IMR-90 (cell line): Measurements from ENCODE around the gene XIST. TPM values are rescaled to one million over a fixed set of nuclear protein-coding genes. Genes with fewer than 3 reads are reported as not detected.

Experiments used
- ATAC-seq: fragments of 200-7000 bp; cut with Tn5 transposase; 2 replicates; pipeline ENCODE4 v1.9.1; 2020; ENCODE audit warnings: low read depth, mild to moderate bottlenecking, moderate library complexity
- BruUV-seq: library from RNA; stranded (reverse); fragments of 400-500 nt; replicated peaks from 2 replicates; lab custom pipeline; 2021; lab: Mats Ljungman, UMichigan
- CTCF ChIA-PET: fragments of 300-600 bp; formaldehyde crosslinking; extraction: SDS; loops from one replicate; lab custom pipeline; 2021; ENCODE audit warnings: antibody characterized with exemption; lab: Yijun Ruan, JAX
- POLR2A ChIA-PET: fragments of 300-600 bp; sonication (Branson Sonifier 250); formaldehyde crosslinking; loops from one replicate; lab custom pipeline; 2022; ENCODE audit warnings: antibody characterized with exemption; ENCODE audit not compliant: unreplicated experiment; lab: Charles Lee
- DNase-seq: peaks from one replicate; pipeline ENCODE4 v3.0.0; 2013
- H2AFZ ChIP-seq: replicated peaks from 2 replicates; pipeline ENCODE3; 2013; ENCODE audit warnings: low read length, mild to moderate bottlenecking; ENCODE audit not compliant: poor library complexity
- H2AK5ac ChIP-seq: 2 replicates; pipeline ENCODE4 v1.6.1; 2013; ENCODE audit warnings: low read depth, low read length, inconsistent platforms
- H2AK9ac ChIP-seq: replicated peaks from 2 replicates; pipeline ENCODE3; 2013; ENCODE audit warnings: mild to moderate bottlenecking, low read depth, low read length, moderate library complexity; ENCODE audit not compliant: poor library complexity
- H2BK120ac ChIP-seq: 2 replicates; pipeline ENCODE4 v1.6.1; 2013; ENCODE audit warnings: low read depth, low read length, inconsistent platforms
- H2BK15ac ChIP-seq: 3 replicates; pipeline ENCODE4 v1.6.1; 2013; ENCODE audit warnings: low read depth, low read length, inconsistent platforms
- H2BK20ac ChIP-seq: 2 replicates; pipeline ENCODE4 v1.6.1; 2013; ENCODE audit warnings: low read depth, mild to moderate bottlenecking, inconsistent platforms, low read length, moderate library complexity
- H2BK5ac ChIP-seq: 2 replicates; pipeline ENCODE4 v1.6.1; 2013; ENCODE audit warnings: mild to moderate bottlenecking, low read depth, low read length, inconsistent platforms; ENCODE audit not compliant: poor library complexity, severe bottlenecking
- H3K14ac ChIP-seq: replicated peaks from 2 replicates; pipeline ENCODE4 v1.6.1; 2013; ENCODE audit warnings: low read depth, low read length, inconsistent platforms
- H3K18ac ChIP-seq: 2 replicates; pipeline ENCODE4 v1.6.1; 2013; ENCODE audit warnings: low read depth, low read length, control low read depth
- H3K23ac ChIP-seq: 2 replicates; pipeline ENCODE4 v1.6.1; 2013; ENCODE audit warnings: low read depth, low read length, inconsistent platforms
- H3K27ac ChIP-seq: 2 replicates; pipeline ENCODE4 v1.5.1; 2013; ENCODE audit warnings: mild to moderate bottlenecking, control low read depth, low read length; ENCODE audit not compliant: insufficient read depth
- H3K27me3 ChIP-seq: 2 replicates; pipeline ENCODE4 v1.6.1; 2013; ENCODE audit warnings: low read length; ENCODE audit not compliant: control insufficient read depth, insufficient read depth
- H3K36me3 ChIP-seq: 2 replicates; pipeline ENCODE4 v1.6.1; 2013; ENCODE audit warnings: low read length, mixed read lengths; ENCODE audit not compliant: control insufficient read depth, insufficient read depth
- H3K4ac ChIP-seq: 2 replicates; pipeline ENCODE4 v1.6.1; 2013; ENCODE audit warnings: low read depth, low read length, inconsistent platforms
- H3K4me1 ChIP-seq: 2 replicates; pipeline ENCODE4 v1.6.1; 2013; ENCODE audit warnings: low read length, mixed read lengths; ENCODE audit not compliant: control insufficient read depth, insufficient read depth
- H3K4me2 ChIP-seq: 2 replicates; pipeline ENCODE4 v1.6.1; 2013; ENCODE audit warnings: low read depth, mild to moderate bottlenecking, control low read depth, low read length, moderate library complexity
- H3K4me3 ChIP-seq: 2 replicates; pipeline ENCODE4 v1.5.1; 2013; ENCODE audit warnings: low read depth, mild to moderate bottlenecking, control low read depth, low read length, moderate library complexity; ENCODE audit not compliant: insufficient read depth
- H3K56ac ChIP-seq: 2 replicates; pipeline ENCODE4 v1.6.1; 2013; ENCODE audit warnings: low read length, inconsistent platforms; ENCODE audit not compliant: insufficient read depth; ENCODE audit errors: extremely low read depth
- H3K79me1 ChIP-seq, 2 experiments: 2 replicates each; pipeline ENCODE4 v1.6.1; 2013; ENCODE audit warnings: low read length in 2 of 2, inconsistent platforms in 1 of 2, low read depth in 1 of 2
- H3K9ac ChIP-seq: 2 replicates; pipeline ENCODE4 v1.6.1; 2013; ENCODE audit warnings: low read depth, low read length, control low read depth
- H3K9me1 ChIP-seq: 2 replicates; pipeline ENCODE4 v1.6.1; 2013; ENCODE audit warnings: low read length, inconsistent platforms; ENCODE audit not compliant: insufficient read depth
- H3K9me3 ChIP-seq: 2 replicates; pipeline ENCODE4 v1.6.1; 2013; ENCODE audit warnings: low read length; ENCODE audit not compliant: control insufficient read depth, insufficient read depth
- H4K20me1 ChIP-seq: 2 replicates; pipeline ENCODE4 v1.6.1; 2013; ENCODE audit warnings: low read length, inconsistent platforms; ENCODE audit not compliant: insufficient read depth
- H4K5ac ChIP-seq: 2 replicates; pipeline ENCODE4 v1.6.1; 2013; ENCODE audit warnings: mild to moderate bottlenecking, low read depth, low read length, control low read depth
- H4K8ac ChIP-seq, 2 experiments: 2 replicates each; pipeline ENCODE4 v1.6.1; 2013; ENCODE audit warnings: low read depth in 2 of 2, low read length in 2 of 2, control low read depth in 1 of 2, inconsistent platforms in 1 of 2
- H4K91ac ChIP-seq: 2 replicates; pipeline ENCODE4 v1.6.1; 2013; ENCODE audit warnings: low read depth, low read length, inconsistent platforms; ENCODE audit not compliant: insufficient read depth
- BHLHE40 ChIP-seq: fragments of 150-350 bp; IDR thresholded peaks from 2 replicates; pipeline ENCODE4 v1.6.1; 2016; ENCODE audit warnings: mild to moderate bottlenecking, low read depth, low read length
- CEBPB ChIP-seq: IDR thresholded peaks from 2 replicates; pipeline ENCODE4 v1.6.1; 2012; ENCODE audit warnings: low read depth, low read length, improper control_type of control experiment
- CHD1 ChIP-seq: IDR thresholded peaks from 2 replicates; pipeline ENCODE4 v1.6.1; 2012; ENCODE audit warnings: low read depth, low read length, improper control_type of control experiment
- CTCF ChIP-seq: conservative IDR thresholded peaks from 2 replicates; pipeline ENCODE4 v1.5.1; 2012; ENCODE audit warnings: mild to moderate bottlenecking, low read depth, low read length, improper control_type of control experiment
- ELK1 ChIP-seq: fragments of 150-350 bp; IDR thresholded peaks from 2 replicates; pipeline ENCODE4 v1.6.1; 2016; ENCODE audit warnings: low read depth, mild to moderate bottlenecking, low read length, moderate library complexity, borderline replicate concordance
- FOS ChIP-seq: fragments of 150-350 bp; IDR thresholded peaks from 2 replicates; pipeline ENCODE4 v1.6.1; 2016; ENCODE audit warnings: low read depth, low read length
- MAFK ChIP-seq: IDR thresholded peaks from 2 replicates; pipeline ENCODE4 v1.6.1; 2012; ENCODE audit warnings: low read depth, low read length, improper control_type of control experiment
- MAZ ChIP-seq: IDR thresholded peaks from 2 replicates; pipeline ENCODE4 v1.6.1; 2012; ENCODE audit warnings: low read depth, mild to moderate bottlenecking, low read length, improper control_type of control experiment, moderate library complexity, borderline replicate concordance
- MXI1 ChIP-seq: IDR thresholded peaks from 2 replicates; pipeline ENCODE4 v1.6.1; 2012; ENCODE audit warnings: low read depth, mild to moderate bottlenecking, low read length, moderate library complexity, borderline replicate concordance
- NFE2L2 ChIP-seq: fragments of 150-350 bp; IDR thresholded peaks from 2 replicates; pipeline ENCODE4 v1.6.1; 2016; ENCODE audit warnings: low read depth, mild to moderate bottlenecking, low read length
- POLR2A ChIP-seq: IDR thresholded peaks from 2 replicates; pipeline ENCODE4 v1.6.1; 2012; ENCODE audit warnings: mild to moderate bottlenecking, low read depth, low read length
- RAD21 ChIP-seq: IDR thresholded peaks from 2 replicates; pipeline ENCODE4 v1.6.1; 2012; ENCODE audit warnings: low read length, improper control_type of control experiment
- RCOR1 ChIP-seq: IDR thresholded peaks from 2 replicates; pipeline ENCODE4 v1.6.1; 2012; ENCODE audit warnings: mild to moderate bottlenecking, low read length, improper control_type of control experiment; ENCODE audit not compliant: insufficient replicate concordance
- RFX5 ChIP-seq: IDR thresholded peaks from 2 replicates; pipeline ENCODE4 v1.8.0; 2012; ENCODE audit warnings: low read depth, mild to moderate bottlenecking, low read length, moderate library complexity
- SMC3 ChIP-seq: fragments of 150-350 bp; IDR thresholded peaks from 2 replicates; pipeline ENCODE4 v1.6.1; 2016; ENCODE audit warnings: low read depth, mild to moderate bottlenecking, antibody characterized with exemption, low read length, moderate library complexity
- USF2 ChIP-seq: fragments of 150-350 bp; IDR thresholded peaks from 2 replicates; pipeline ENCODE4 v1.6.1; 2017; ENCODE audit warnings: mild to moderate bottlenecking, antibody characterized with exemption, low read length, low read depth
- dilution Hi-C: fragments of 300-500 bp; cut with HindIII; formaldehyde crosslinking; loops from one replicate; pipeline ENCODE4 v1.14.3; 2018; ENCODE audit warnings: low sequenced_read_pairs; ENCODE audit not compliant: unreplicated experiment
- in situ Hi-C: fragments of 300-500 bp; cut with MboI; formaldehyde crosslinking; loops from 3 replicates; pipeline ENCODE4 v1.14.3; 2019; ENCODE audit warnings: low sequenced_read_pairs, inconsistent platforms, mixed read lengths
- intact Hi-C: fragments of 100-400 bp; cut with micrococcal nuclease; formaldehyde crosslinking; loops from 2 replicates; pipeline ENCODE4 v1.10.0; 2022
- polyA plus RNA-seq, 3 experiments: library from polyadenylated mRNA; depleted of rRNA; stranded (reverse); fragments of >200 nt; gene quantifications; 2 replicates each; pipeline ENCODE4 v1.2.3, GENCODE V29; 2012; ENCODE audit warnings: low replicate concordance in 1 of 3
- total RNA-seq: library from RNA; depleted of rRNA; stranded (reverse); fragments of >200 nt; gene quantifications from 2 replicates; pipeline ENCODE4 v1.2.3, GENCODE V29; 2012

The XIST gene
- total and polyA plus RNA-seq, 2 of the 4 experiments (the other 2 are of a cell fraction), result 48.9 to 159 TPM

- no peak overlapping the region for H3K4me3 ChIP-seq
- H3K9ac ChIP-seq, result no peak overlapping the region
- no peak overlapping the region for H2BK5ac ChIP-seq
- no peak overlapping the region for H3K23ac ChIP-seq
- H2BK15ac ChIP-seq, result no peak overlapping the region
- no peaks in the 10 kb centered on the region for H3K9me3 ChIP-seq
- intact Hi-C loops, result no loop called here
- no peak overlapping the region for H4K91ac ChIP-seq
- in situ Hi-C loops, result no loop called here
- H2AK5ac ChIP-seq, result no peak overlapping the region
- H3K36me3 ChIP-seq, result no peaks in the 10 kb centered on the region
- H2BK20ac ChIP-seq, result no peak overlapping the region
- no peaks in the 10 kb centered on the region for H4K20me1 ChIP-seq
- H4K8ac ChIP-seq, result no peak overlapping the region
- POLR2A ChIA-PET, result no interaction called here
- no peak overlapping the region for H2BK120ac ChIP-seq
- no peak for ATAC-seq
- no peak overlapping the region for H3K14ac ChIP-seq
- TF ChIP-seq NFE2L2 (no peak), MAFK (no peak), RAD21 (no peak), MAZ (no peak), POLR2A (no peak), ELK1 (no peak), CEBPB (no peak), FOS (no peak), CHD1 (no peak), MXI1 (no peak), RFX5 (no peak), USF2 (no peak), CTCF (no peak), SMC3 (no peak), BHLHE40 (no peak), RCOR1 (no peak)
- no peak for DNase-seq
- BruUV-seq, result no TSS peak
- peaks cover 6% of the 10 kb centered on the region; the same call in 1 of the 2 replicates for H3K27me3 ChIP-seq
- H4K5ac ChIP-seq, result no peak overlapping the region
- H3K27ac ChIP-seq, result no peak overlapping the region
- H2AFZ ChIP-seq, result no peak overlapping the region
- dilution Hi-C loops, result no loop called here
- no peaks in the 10 kb centered on the region for H3K79me1 ChIP-seq
- no peak overlapping the region for H3K4ac ChIP-seq
- H3K4me1 ChIP-seq, result no peaks in the 10 kb centered on the region
- H3K9me1 ChIP-seq, result no peaks in the 10 kb centered on the region
- H3K4me2 ChIP-seq, result no peak overlapping the region
- H3K56ac ChIP-seq, result no peak overlapping the region
- no peak overlapping the region for H2AK9ac ChIP-seq
- H3K18ac ChIP-seq, result no peak overlapping the region
- CTCF ChIA-PET, result interaction anchor here (0.6 kb wide), 1 partner anchor 281 kb away, joined by 3 read pairs; no protein-coding TSS in a partner anchor
Measured at GRCh38 chrX:73863268-73863667, 10.8 kb upstream of the XIST start.
